GM23338 (cell line): ENCODE results near the gene WNT2B. TPM values are rescaled to one million over a fixed set of nuclear protein-coding genes. Genes with fewer than 3 reads are reported as not detected.
"Not testable (repeated sequence)": the region's sequence is repeated elsewhere in the genome, so short reads cannot be mapped to it uniquely, and the experiment has no call there.

Source experiments
- ATAC-seq: fragments of 200-7000 bp; cut with Tn5 transposase; 3 replicates; pipeline ENCODE4 v1.9.1; 2020
- DNase-seq: peaks from one replicate; pipeline ENCODE4 v3.0.0-alpha.2; 2015; ENCODE audit warnings: low spot score
- H2AFZ ChIP-seq: fragments of 200-600 bp; sonication (generic); 2 replicates; pipeline ENCODE4 v1.8.0; 2016; ENCODE audit warnings: antibody characterized with exemption, mild to moderate bottlenecking, moderate library complexity
- H3F3A ChIP-seq: fragments of 200-600 bp; sonication (generic); replicated peaks from 2 replicates; pipeline ENCODE4 v1.8.0; 2017; ENCODE audit warnings: antibody characterized with exemption, mixed run types, low read depth
- H3K27ac ChIP-seq: fragments of 200-600 bp; sonication (generic); 2 replicates; pipeline ENCODE4 v1.6.1; 2016; ENCODE audit warnings: low read depth
- H3K27me3 ChIP-seq: fragments of 200-600 bp; sonication (generic); 2 replicates; pipeline ENCODE4 v1.8.0; 2016; ENCODE audit warnings: mild to moderate bottlenecking, mixed run types, moderate library complexity; ENCODE audit not compliant: insufficient read depth
- H3K36me3 ChIP-seq: fragments of 200-600 bp; sonication (generic); 2 replicates; pipeline ENCODE4 v1.8.0; 2016; ENCODE audit warnings: mild to moderate bottlenecking; ENCODE audit not compliant: insufficient read depth
- H3K4me1 ChIP-seq: fragments of 200-600 bp; sonication (generic); 2 replicates; pipeline ENCODE4 v1.8.0; 2016; ENCODE audit warnings: mild to moderate bottlenecking, moderate library complexity; ENCODE audit not compliant: insufficient read depth
- H3K4me2 ChIP-seq: fragments of 200-600 bp; sonication (generic); 2 replicates; pipeline ENCODE4 v1.7.1; 2017; ENCODE audit warnings: mixed run types
- H3K4me3 ChIP-seq: fragments of 200-600 bp; sonication (generic); 2 replicates; pipeline ENCODE4 v1.6.1; 2016; ENCODE audit warnings: mixed run types
- H3K79me2 ChIP-seq: fragments of 200-600 bp; sonication (generic); replicated peaks from 2 replicates; pipeline ENCODE4 v1.8.0; 2017; ENCODE audit warnings: mild to moderate bottlenecking; ENCODE audit not compliant: insufficient read depth
- H3K9me2 ChIP-seq: fragments of 200-600 bp; sonication (generic); 2 replicates; pipeline ENCODE4 v1.8.0; 2017; ENCODE audit not compliant: insufficient read depth
- H4K20me1 ChIP-seq: fragments of 200-600 bp; sonication (generic); replicated peaks from 2 replicates; pipeline ENCODE4 v1.8.0; 2017; ENCODE audit warnings: mild to moderate bottlenecking; ENCODE audit not compliant: insufficient read depth
- H3K27ac Mint-ChIP-seq: 2 replicates; pipeline ENCODE4 v1.8.0; 2020; ENCODE audit warnings: inconsistent platforms, mild to moderate bottlenecking, moderate library complexity, mixed read lengths
- H3K27me3 Mint-ChIP-seq: 3 replicates; pipeline ENCODE4 v1.8.0; 2022; ENCODE audit warnings: low read depth, mild to moderate bottlenecking, moderate library complexity, mixed read lengths, inconsistent platforms; ENCODE audit not compliant: insufficient read depth, poor library complexity
- H3K36me3 Mint-ChIP-seq: 3 replicates; pipeline ENCODE4 v1.8.0; 2021; ENCODE audit warnings: low read depth, mild to moderate bottlenecking, inconsistent platforms, moderate library complexity, mixed read lengths
- H3K4me1 Mint-ChIP-seq: 3 replicates; pipeline ENCODE4 v1.8.0; 2020; ENCODE audit warnings: mild to moderate bottlenecking, inconsistent platforms, mixed read lengths
- H3K4me3 Mint-ChIP-seq: 3 replicates; pipeline ENCODE4 v1.8.0; 2021; ENCODE audit warnings: moderate library complexity, mild to moderate bottlenecking, inconsistent platforms, mixed read lengths
- H3K9me3 Mint-ChIP-seq: 3 replicates; pipeline ENCODE4 v1.8.0; 2020; ENCODE audit warnings: moderate library complexity, mild to moderate bottlenecking, inconsistent platforms, mixed read lengths
- CREB1 ChIP-seq: fragments of 250-450 bp; sonication (Bioruptor Pico); IDR thresholded peaks from 2 replicates; pipeline ENCODE4 v1.5.0; 2020; ENCODE audit warnings: low read depth, mild to moderate bottlenecking, moderate library complexity
- CTCF ChIP-seq, 2 experiments: fragments of 200-600 bp in 1 of 2; sonication (generic) in 1 of 2; conservative IDR thresholded peaks; 2 replicates each; pipeline versions ENCODE4 v1.5.1 to v1.6.1; 2016 to 2017; ENCODE audit warnings: antibody characterized with exemption in 2 of 2, low read depth in 2 of 2, mild to moderate bottlenecking in 2 of 2, moderate library complexity in 1 of 2
- EZH2 ChIP-seq: fragments of 200-600 bp; sonication (generic); IDR thresholded peaks from one replicate; pipeline ENCODE4 v1.8.0; 2017; ENCODE audit warnings: antibody characterized with exemption, mild to moderate bottlenecking, low read depth; ENCODE audit not compliant: unreplicated experiment
- JUNB ChIP-seq: IDR thresholded peaks from one replicate; pipeline ENCODE4 v1.6.1; 2016; ENCODE audit warnings: antibody characterized with exemption; ENCODE audit not compliant: unreplicated experiment
- NANOG ChIP-seq: IDR thresholded peaks from 2 replicates; pipeline ENCODE4 v1.6.1; 2016; ENCODE audit warnings: antibody characterized with exemption, borderline replicate concordance
- STAT1 ChIP-seq: IDR thresholded peaks from one replicate; pipeline ENCODE4 v1.6.1; 2016; ENCODE audit warnings: antibody characterized with exemption; ENCODE audit not compliant: unreplicated experiment
- ZNF331 ChIP-seq: fragments of 250-450 bp; sonication (Bioruptor Pico); IDR thresholded peaks from 2 replicates; pipeline ENCODE4 v1.5.0; 2020; ENCODE audit warnings: low read depth, mild to moderate bottlenecking, moderate library complexity
- ZNF462 ChIP-seq: fragments of 250-450 bp; sonication (Bioruptor Pico); IDR thresholded peaks from 2 replicates; pipeline ENCODE4 v1.5.0; 2020; ENCODE audit warnings: mild to moderate bottlenecking, moderate library complexity
- polyA plus RNA-seq: library from polyadenylated mRNA; unstranded; fragments of >200 nt; fragmentation: Nextera tagmentation; extraction: Ambion mirVana; gene quantifications from 2 replicates; pipeline ENCODE4 v1.2.1, GENCODE V29; 2016
- total RNA-seq: library from RNA; depleted of rRNA; stranded (reverse); fragments of >200 nt; shearing (Covaris generic); gene quantifications from 2 replicates; pipeline ENCODE4 v1.2.3, GENCODE V29; 2014

The WNT2B gene
- total and polyA plus RNA-seq, 2 experiments from 2014 or later, result 0.50 to 0.90 TPM

- H3K27ac ChIP-seq, result no peak overlapping the region
- H2AFZ ChIP-seq, result no peak overlapping the region; the same call in 1 of the 2 replicates
- no peaks in the 10 kb centered on the region for H3K36me3 ChIP-seq
- no peak overlapping the region for H3K4me3 ChIP-seq
- Mint-ChIP-seq H3K36me3 (no peaks in the 10 kb centered on the region), H3K27ac (no peak overlapping the region), H3K4me3 (no peak overlapping the region), H3K9me3 (no peaks in the 10 kb centered on the region; the same call in 2 of the 3 replicates), H3K27me3 (peaks cover 15% of the 10 kb centered on the region), H3K4me1 (peaks cover 40% of the 10 kb centered on the region)
- no peak for DNase-seq
- H3K4me2 ChIP-seq, result no peak overlapping the region
- peaks cover 30% of the 10 kb centered on the region for H3K4me1 ChIP-seq
- H3K9me2 ChIP-seq, result no peaks in the 10 kb centered on the region
- peaks cover 18% of the 10 kb centered on the region for H3K27me3 ChIP-seq
- no peak for ATAC-seq
- TF ChIP-seq EZH2 (no peak), JUNB (no peak), NANOG (no peak)
- H3F3A ChIP-seq, result no peaks in the 10 kb centered on the region; the same call in 1 of the 2 replicates
- H4K20me1 ChIP-seq, result no peaks in the 10 kb centered on the region; the same call in 1 of the 2 replicates
- no peaks in the 10 kb centered on the region for H3K79me2 ChIP-seq
Observed at GRCh38 chr1:112465122-112465521, 43.6 kb upstream of the WNT2B start.

GRCh38 chr1:112466078-112466660, 42.6 kb upstream of the WNT2B start:
- peak overlapping the region; percentile 72 for H3K4me2 ChIP-seq
- H3K27ac ChIP-seq, result no peak overlapping the region
- no peak overlapping the region for H3K27ac Mint-ChIP-seq
- peaks cover 15% of the 10 kb centered on the region for H3K27me3 Mint-ChIP-seq
- peaks cover 18% of the 10 kb centered on the region for H3K27me3 ChIP-seq
- ATAC-seq (peak; percentile 86), DNase-seq (peak; percentile 98)
- no peaks in the 10 kb centered on the region for H3K79me2 ChIP-seq
- no peaks in the 10 kb centered on the region for H3K36me3 Mint-ChIP-seq
- no peaks in the 10 kb centered on the region; the same call in 1 of the 2 replicates for H3F3A ChIP-seq
- H3K36me3 ChIP-seq, result no peaks in the 10 kb centered on the region
- peak overlapping the region; percentile 48 for H3K4me3 ChIP-seq
- no peak for TF ChIP-seq ZNF462 (CRISPR knock-in tag)
- TF ChIP-seq ZNF331 (CRISPR knock-in tag), result no peak
- peak; percentile 64 for TF ChIP-seq CREB1 (CRISPR knock-in tag)
- no peak for TF ChIP-seq STAT1
- TF ChIP-seq CTCF (conservative IDR thresholded peaks at IDR 0.05; ENCODE audit: low read depth in 2 of 2), result peak; percentile 75 to 90
- H3K4me3 Mint-ChIP-seq, result peak overlapping the region; percentile 60
- H3K4me1 ChIP-seq, result peaks cover 23% of the 10 kb centered on the region
- no peaks in the 10 kb centered on the region for H4K20me1 ChIP-seq
- no peaks in the 10 kb centered on the region; the same call in 2 of the 3 replicates for H3K9me3 Mint-ChIP-seq
- peak overlapping the region; percentile 80 for H2AFZ ChIP-seq
- no peaks in the 10 kb centered on the region for H3K9me2 ChIP-seq
- H3K4me1 Mint-ChIP-seq, result peaks cover 32% of the 10 kb centered on the region

- H3F3A ChIP-seq, H3K4me1 ChIP-seq, H3K9me2 ChIP-seq, H3K27ac Mint-ChIP-seq, H3K36me3 ChIP-seq, H4K20me1 ChIP-seq, DNase-seq, H3K79me2 ChIP-seq, H3K4me3 Mint-ChIP-seq, H3K9me3 Mint-ChIP-seq, H3K36me3 Mint-ChIP-seq, H3K27ac ChIP-seq, H3K4me3 ChIP-seq, ATAC-seq, H3K4me2 ChIP-seq, H2AFZ ChIP-seq: not testable (repeated sequence)
- H3K27me3 ChIP-seq, result peaks cover 18% of the 10 kb centered on the region
- peaks cover 11% of the 10 kb centered on the region for H3K27me3 Mint-ChIP-seq
- H3K4me1 Mint-ChIP-seq, result peaks cover 25% of the 10 kb centered on the region
Observed at GRCh38 chr1:112470324-112470723, 38.4 kb upstream of the WNT2B start.
